Measurements from ENCODE around the gene CTIF. TPM values are rescaled to one million over a fixed set of nuclear protein-coding genes. Genes with fewer than 3 reads are reported as not detected.
"Not testable (repeated sequence)": the region's sequence is repeated elsewhere in the genome, so short reads cannot be mapped to it uniquely, and the experiment has no call there.

Gene CTIF
- total and polyA plus RNA-seq, 2 donors = 1.7 to 11.3 TPM

GRCh38 chr18:48805826-48806535 is 267.1 kb downstream of the CTIF start:
- H3K4me1 ChIP-seq (ENCODE audit: control insufficient read depth in 2 of 2, insufficient read depth in 2 of 2, low read length in 2 of 2) = peaks cover 0 to 8% of the 10 kb centered on the region in 2 donors
- H3K36me3 ChIP-seq (ENCODE audit: control insufficient read depth in 2 of 2, insufficient read depth in 2 of 2, low read length in 1 of 2) = no peaks in the 10 kb centered on the region
- no peak overlapping the region for H3K27ac ChIP-seq (ENCODE audit: low read depth in 1 of 2, low read length in 1 of 2)
- WGBS = 98% methylated on average over 10 of the region's 10 CpGs
- DNase-seq (ENCODE audit: low read depth in 6 of 9, low spot score in 9 of 9) = no peak
- no peaks in the 10 kb centered on the region for H3K27me3 ChIP-seq (ENCODE audit: control insufficient read depth in 2 of 2, insufficient read depth in 1 of 2, low read length in 1 of 2)
- no peaks in the 10 kb centered on the region for H3K9me3 ChIP-seq (ENCODE audit: control insufficient read depth in 2 of 2, insufficient read depth in 1 of 2, low read length in 1 of 2)
- H3K4me3 ChIP-seq (ENCODE audit: low read length in 2 of 2) = no peak overlapping the region

- 67% methylated on average over 11 of the region's 11 CpGs for WGBS
- H3K4me3 ChIP-seq (ENCODE audit: low read length in 2 of 2) = no peak overlapping the region
- H3K27ac ChIP-seq (ENCODE audit: low read depth in 1 of 2, low read length in 1 of 2) = no peak overlapping the region
- no peaks in the 10 kb centered on the region for H3K36me3 ChIP-seq (ENCODE audit: control insufficient read depth in 2 of 2, insufficient read depth in 2 of 2, low read length in 1 of 2)
- peaks cover 0 to 8% of the 10 kb centered on the region in 2 donors for H3K4me1 ChIP-seq (ENCODE audit: control insufficient read depth in 2 of 2, insufficient read depth in 2 of 2, low read length in 2 of 2)
- peak in 1 of 9 donors; percentile 31 for DNase-seq (ENCODE audit: low read depth in 6 of 9, low spot score in 9 of 9)
- H3K9me3 ChIP-seq (ENCODE audit: control insufficient read depth in 2 of 2, insufficient read depth in 1 of 2, low read length in 1 of 2) = no peaks in the 10 kb centered on the region
- no peaks in the 10 kb centered on the region for H3K27me3 ChIP-seq (ENCODE audit: control insufficient read depth in 2 of 2, insufficient read depth in 1 of 2, low read length in 1 of 2)
These were observed 267.9 kb downstream of the CTIF start for GRCh38 chr18:48806551-48807261.

- 97% methylated on average over 1 of the region's 1 CpG for WGBS
- Histone ChIP-seq H3K36me3 (ENCODE audit: control insufficient read depth in 2 of 2, insufficient read depth in 2 of 2, low read length in 1 of 2) (no peaks in the 10 kb centered on the region), H3K9me3 (ENCODE audit: control insufficient read depth in 2 of 2, insufficient read depth in 1 of 2, low read length in 1 of 2) (no peaks in the 10 kb centered on the region), H3K4me1 (ENCODE audit: control insufficient read depth in 2 of 2, insufficient read depth in 2 of 2, low read length in 2 of 2) (peaks cover 0 to 8% of the 10 kb centered on the region in 2 donors), H3K27me3 (ENCODE audit: control insufficient read depth in 2 of 2, insufficient read depth in 1 of 2, low read length in 1 of 2) (no peaks in the 10 kb centered on the region), H3K4me3 (ENCODE audit: low read length in 2 of 2) (no peak overlapping the region), H3K27ac (ENCODE audit: low read depth in 1 of 2, low read length in 1 of 2) (no peak overlapping the region)
- DNase-seq (ENCODE audit: low read depth in 6 of 9, low spot score in 9 of 9) = no peak
These were observed 269.6 kb downstream of the CTIF start for GRCh38 chr18:48808476-48808875.

- Histone ChIP-seq H3K27ac (ENCODE audit: low read depth in 1 of 2, low read length in 1 of 2) (no peak overlapping the region), H3K9me3 (ENCODE audit: control insufficient read depth in 2 of 2, insufficient read depth in 1 of 2, low read length in 1 of 2) (no peaks in the 10 kb centered on the region), H3K27me3 (ENCODE audit: control insufficient read depth in 2 of 2, insufficient read depth in 1 of 2, low read length in 1 of 2) (no peaks in the 10 kb centered on the region), H3K4me3 (ENCODE audit: low read length in 2 of 2) (no peak overlapping the region), H3K4me1 (ENCODE audit: control insufficient read depth in 2 of 2, insufficient read depth in 2 of 2, low read length in 2 of 2) (peaks cover 0 to 8% of the 10 kb centered on the region in 2 donors), H3K36me3 (ENCODE audit: control insufficient read depth in 2 of 2, insufficient read depth in 2 of 2, low read length in 1 of 2) (no peaks in the 10 kb centered on the region)
- 97% methylated on average over 1 of the region's 1 CpG for WGBS
- no peak for DNase-seq (ENCODE audit: low read depth in 6 of 9, low spot score in 9 of 9)
These were observed 270.5 kb downstream of the CTIF start for GRCh38 chr18:48809365-48809764.

- Histone ChIP-seq H3K27ac (ENCODE audit: low read depth in 1 of 2, low read length in 1 of 2) (no peak overlapping the region), H3K4me1 (ENCODE audit: control insufficient read depth in 2 of 2, insufficient read depth in 2 of 2, low read length in 2 of 2) (peaks cover 0 to 8% of the 10 kb centered on the region in 2 donors), H3K4me3 (ENCODE audit: low read length in 2 of 2) (no peak overlapping the region), H3K36me3 (ENCODE audit: control insufficient read depth in 2 of 2, insufficient read depth in 2 of 2, low read length in 1 of 2) (no peaks in the 10 kb centered on the region), H3K9me3 (ENCODE audit: control insufficient read depth in 2 of 2, insufficient read depth in 1 of 2, low read length in 1 of 2) (no peaks in the 10 kb centered on the region), H3K27me3 (ENCODE audit: control insufficient read depth in 2 of 2, insufficient read depth in 1 of 2, low read length in 1 of 2) (no peaks in the 10 kb centered on the region)
- DNase-seq (ENCODE audit: low read depth in 6 of 9, low spot score in 9 of 9) = no peak
These were observed 272.0 kb downstream of the CTIF start for GRCh38 chr18:48810805-48811204.

GRCh38 chr18:48811401-48811800 is 272.6 kb downstream of the CTIF start:
- Histone ChIP-seq H3K27ac (ENCODE audit: low read depth in 1 of 2, low read length in 1 of 2) (no peak overlapping the region), H3K4me1 (ENCODE audit: control insufficient read depth in 2 of 2, insufficient read depth in 2 of 2, low read length in 2 of 2) (peaks cover 0 to 7% of the 10 kb centered on the region in 2 donors), H3K36me3 (ENCODE audit: control insufficient read depth in 2 of 2, insufficient read depth in 2 of 2, low read length in 1 of 2) (no peaks in the 10 kb centered on the region), H3K4me3 (ENCODE audit: low read length in 2 of 2) (no peak overlapping the region), H3K27me3 (ENCODE audit: control insufficient read depth in 2 of 2, insufficient read depth in 1 of 2, low read length in 1 of 2) (no peaks in the 10 kb centered on the region), H3K9me3 (ENCODE audit: control insufficient read depth in 2 of 2, insufficient read depth in 1 of 2, low read length in 1 of 2) (no peaks in the 10 kb centered on the region)
- DNase-seq (ENCODE audit: low read depth in 6 of 9, low spot score in 9 of 9) = no peak
- WGBS = 98% methylated on average over 3 of the region's 3 CpGs

- H3K36me3 ChIP-seq (ENCODE audit: control insufficient read depth in 2 of 2, insufficient read depth in 2 of 2, low read length in 1 of 2); H3K27ac ChIP-seq (ENCODE audit: low read depth in 1 of 2, low read length in 1 of 2); H3K27me3 ChIP-seq (ENCODE audit: control insufficient read depth in 2 of 2, insufficient read depth in 1 of 2, low read length in 1 of 2); H3K4me3 ChIP-seq (ENCODE audit: low read length in 2 of 2); H3K9me3 ChIP-seq (ENCODE audit: control insufficient read depth in 2 of 2, insufficient read depth in 1 of 2, low read length in 1 of 2); H3K4me1 ChIP-seq (ENCODE audit: control insufficient read depth in 2 of 2, insufficient read depth in 2 of 2, low read length in 2 of 2); DNase-seq (ENCODE audit: low read depth in 6 of 9, low spot score in 9 of 9): not testable (repeated sequence)
- WGBS = 92% methylated on average over 12 of the region's 12 CpGs
These were observed 273.2 kb downstream of the CTIF start for GRCh38 chr18:48811977-48812451.

- 98% methylated on average over 3 of the region's 3 CpGs for WGBS
- H3K4me3 ChIP-seq (ENCODE audit: low read length in 2 of 2) = no peak overlapping the region
- H3K27ac ChIP-seq (ENCODE audit: low read depth in 1 of 2, low read length in 1 of 2) = no peak overlapping the region
- no peak for DNase-seq (ENCODE audit: low read depth in 6 of 9, low spot score in 9 of 9)
- no peaks in the 10 kb centered on the region for H3K36me3 ChIP-seq (ENCODE audit: control insufficient read depth in 2 of 2, insufficient read depth in 2 of 2, low read length in 1 of 2)
- H3K4me1 ChIP-seq (ENCODE audit: control insufficient read depth in 2 of 2, insufficient read depth in 2 of 2, low read length in 2 of 2) = no peaks in the 10 kb centered on the region
- H3K27me3 ChIP-seq (ENCODE audit: control insufficient read depth in 2 of 2, insufficient read depth in 1 of 2, low read length in 1 of 2) = no peaks in the 10 kb centered on the region
- no peaks in the 10 kb centered on the region for H3K9me3 ChIP-seq (ENCODE audit: control insufficient read depth in 2 of 2, insufficient read depth in 1 of 2, low read length in 1 of 2)
These were observed 274.5 kb downstream of the CTIF start for GRCh38 chr18:48813321-48813720.

GRCh38 chr18:48813833-48814489 is 275.1 kb downstream of the CTIF start:
- H3K27ac ChIP-seq (ENCODE audit: low read depth in 1 of 2, low read length in 1 of 2) = no peak overlapping the region
- no peaks in the 10 kb centered on the region for H3K27me3 ChIP-seq (ENCODE audit: control insufficient read depth in 2 of 2, insufficient read depth in 1 of 2, low read length in 1 of 2)
- WGBS = 70% methylated on average over 5 of the region's 5 CpGs
- no peak overlapping the region for H3K4me3 ChIP-seq (ENCODE audit: low read length in 2 of 2)
- H3K4me1 ChIP-seq (ENCODE audit: control insufficient read depth in 2 of 2, insufficient read depth in 2 of 2, low read length in 2 of 2) = no peaks in the 10 kb centered on the region
- no peaks in the 10 kb centered on the region for H3K9me3 ChIP-seq (ENCODE audit: control insufficient read depth in 2 of 2, insufficient read depth in 1 of 2, low read length in 1 of 2)
- no peaks in the 10 kb centered on the region for H3K36me3 ChIP-seq (ENCODE audit: control insufficient read depth in 2 of 2, insufficient read depth in 2 of 2, low read length in 1 of 2)
- DNase-seq (ENCODE audit: low read depth in 6 of 9, low spot score in 9 of 9) = no peak

Data from thymus (tissue), 11 donors.